ENCODE data around the gene PEG3.

Gene PEG3

GRCh38 chr19:56811480-56811879, 29.0 kb downstream of the PEG3 start:
- H3K4me3 ChIP-seq (ENCODE audit: low read length) = no peak overlapping the region
- TF ChIP-seq, protein P1, sequence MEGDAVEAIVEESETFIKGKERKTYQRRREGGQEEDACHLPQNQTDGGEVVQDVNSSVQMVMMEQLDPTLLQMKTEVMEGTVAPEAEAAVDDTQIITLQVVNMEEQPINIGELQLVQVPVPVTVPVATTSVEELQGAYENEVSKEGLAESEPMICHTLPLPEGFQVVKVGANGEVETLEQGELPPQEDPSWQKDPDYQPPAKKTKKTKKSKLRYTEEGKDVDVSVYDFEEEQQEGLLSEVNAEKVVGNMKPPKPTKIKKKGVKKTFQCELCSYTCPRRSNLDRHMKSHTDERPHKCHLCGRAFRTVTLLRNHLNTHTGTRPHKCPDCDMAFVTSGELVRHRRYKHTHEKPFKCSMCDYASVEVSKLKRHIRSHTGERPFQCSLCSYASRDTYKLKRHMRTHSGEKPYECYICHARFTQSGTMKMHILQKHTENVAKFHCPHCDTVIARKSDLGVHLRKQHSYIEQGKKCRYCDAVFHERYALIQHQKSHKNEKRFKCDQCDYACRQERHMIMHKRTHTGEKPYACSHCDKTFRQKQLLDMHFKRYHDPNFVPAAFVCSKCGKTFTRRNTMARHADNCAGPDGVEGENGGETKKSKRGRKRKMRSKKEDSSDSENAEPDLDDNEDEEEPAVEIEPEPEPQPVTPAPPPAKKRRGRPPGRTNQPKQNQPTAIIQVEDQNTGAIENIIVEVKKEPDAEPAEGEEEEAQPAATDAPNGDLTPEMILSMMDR (IDR thresholded peaks at IDR 0.05; ENCODE audit: insufficient read depth, low read depth, low read length, missing control alignments) = no peak
- no peak for DNase-seq (ENCODE audit: low read depth)

DNA sequence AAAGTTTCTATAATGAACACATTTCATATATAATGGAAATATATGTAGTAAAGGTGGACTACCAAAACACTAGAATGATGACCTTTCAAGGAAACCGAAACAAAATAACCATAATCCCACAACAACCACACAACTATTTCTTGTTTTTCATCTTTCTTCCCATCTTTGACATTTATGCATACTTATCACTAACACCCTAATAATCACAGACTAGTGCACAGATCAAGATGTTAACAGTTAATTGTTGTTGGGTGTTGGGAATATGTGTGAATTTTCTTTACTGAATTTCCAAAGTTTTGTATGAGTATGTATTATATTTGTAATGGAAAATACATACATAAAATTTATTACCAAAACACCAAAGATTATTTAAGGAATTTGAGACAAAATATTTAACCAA, 30.3 kb downstream of the PEG3 start:
- TF ChIP-seq, protein P1 (IDR thresholded peaks at IDR 0.05; ENCODE audit: insufficient read depth, low read depth, low read length, missing control alignments) = no peak
- no peak for DNase-seq (ENCODE audit: low read depth)
- no peak overlapping the region for H3K4me3 ChIP-seq (ENCODE audit: low read length)

DNA sequence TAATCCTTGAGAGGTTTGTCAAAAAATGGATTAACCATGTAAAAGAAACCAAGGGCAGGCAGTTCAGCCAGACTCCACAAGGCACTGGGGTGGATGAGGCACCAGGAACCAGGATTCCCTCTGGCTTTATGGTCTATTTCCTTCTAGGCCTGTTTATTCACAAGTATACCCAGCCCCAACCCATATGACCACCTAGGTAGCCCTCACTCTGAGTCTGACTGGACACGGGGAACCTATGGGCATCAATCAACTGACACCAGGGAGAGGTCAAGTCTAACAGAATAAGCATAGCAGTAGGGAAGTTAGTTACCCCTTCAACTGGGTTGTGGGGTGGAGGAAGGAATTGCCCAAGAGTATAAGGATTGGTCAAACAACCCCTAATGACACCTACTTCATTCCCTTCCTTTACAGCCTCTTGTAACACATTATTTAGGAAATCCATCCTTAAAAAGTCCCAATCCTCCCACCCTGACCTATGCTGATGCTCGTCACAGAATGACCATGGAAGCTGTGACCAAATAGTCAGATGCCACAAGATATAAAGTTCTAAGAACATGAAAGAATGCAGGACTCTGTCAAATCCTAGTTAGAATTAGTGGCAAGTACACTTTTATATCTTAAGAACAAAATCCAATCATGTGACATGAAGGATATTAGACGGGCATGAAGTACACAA, 31.7 kb downstream of the PEG3 start:
- TF ChIP-seq, protein P1 (IDR thresholded peaks at IDR 0.05; ENCODE audit: insufficient read depth, low read depth, low read length, missing control alignments) = no peak
- H3K4me3 ChIP-seq (ENCODE audit: low read length) = no peak overlapping the region
- DNase-seq (ENCODE audit: low read depth) = no peak

GRCh38 chr19:56806639-56807038, 33.9 kb downstream of the PEG3 start:
- DNase-seq (ENCODE audit: low read depth) = no peak
- H3K4me3 ChIP-seq (ENCODE audit: low read length) = no peak overlapping the region
- TF ChIP-seq, protein P1 (IDR thresholded peaks at IDR 0.05; ENCODE audit: insufficient read depth, low read depth, low read length, missing control alignments) = no peak
